GM15510 (cell line): Measurements from ENCODE around the gene SLC15A5.

Experiments used
- POLR2A ChIP-seq: IDR thresholded peaks from 3 replicates; pipeline ENCODE4 v1.6.1; 2011; ENCODE audit warnings: borderline replicate concordance; ENCODE audit not compliant: insufficient read length; ENCODE audit errors: extremely low read depth

Gene SLC15A5

GRCh38 chr12:16228067-16228466, 49.4 kb downstream of the SLC15A5 start:
- no peak for TF ChIP-seq POLR2A

GRCh38 chr12:16225692-16226091, 51.8 kb downstream of the SLC15A5 start:
- no peak for TF ChIP-seq POLR2A

DNA sequence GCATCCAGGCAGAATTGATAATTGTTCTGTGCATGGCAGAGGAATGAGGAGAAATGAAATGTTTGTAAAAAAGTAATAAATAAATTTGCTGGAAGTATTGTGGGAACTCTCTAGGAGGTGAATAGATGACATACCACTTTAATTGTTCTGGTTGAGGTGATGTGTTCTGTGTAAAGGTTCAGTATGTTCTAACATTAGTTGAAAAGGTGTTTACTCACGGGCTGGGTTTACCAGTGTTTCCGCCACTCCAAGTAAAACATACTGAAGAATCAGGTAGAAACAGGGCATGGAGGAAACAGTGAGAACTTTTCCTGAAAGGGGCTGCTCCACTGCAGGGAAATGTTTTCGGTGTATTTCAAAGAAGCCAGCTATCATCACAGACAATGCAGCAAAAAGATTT, 53.3 kb downstream of the SLC15A5 start:
- no peak for TF ChIP-seq POLR2A

GRCh38 chr12:16221776-16222175, 55.7 kb downstream of the SLC15A5 start:
- TF ChIP-seq POLR2A: no peak

DNA sequence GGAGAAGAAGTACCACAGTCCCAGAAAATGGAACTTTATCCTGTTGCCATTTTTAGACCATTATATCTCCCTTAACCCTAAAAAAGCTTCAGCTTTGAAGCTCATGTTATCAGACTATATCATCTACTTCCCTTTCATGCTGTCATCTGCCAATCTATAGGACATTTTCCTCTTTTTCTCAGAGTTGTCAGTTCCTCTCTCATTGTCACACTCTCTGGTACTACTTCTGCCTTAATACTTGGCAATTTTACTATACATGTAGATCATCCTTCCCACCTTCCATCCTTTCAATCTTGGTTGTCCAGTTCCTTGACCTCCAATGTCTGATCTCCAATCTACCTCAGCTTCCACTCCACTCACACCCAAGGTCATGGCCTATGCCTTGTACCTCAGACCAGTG, 57.4 kb downstream of the SLC15A5 start:
- TF ChIP-seq POLR2A: no peak

DNA sequence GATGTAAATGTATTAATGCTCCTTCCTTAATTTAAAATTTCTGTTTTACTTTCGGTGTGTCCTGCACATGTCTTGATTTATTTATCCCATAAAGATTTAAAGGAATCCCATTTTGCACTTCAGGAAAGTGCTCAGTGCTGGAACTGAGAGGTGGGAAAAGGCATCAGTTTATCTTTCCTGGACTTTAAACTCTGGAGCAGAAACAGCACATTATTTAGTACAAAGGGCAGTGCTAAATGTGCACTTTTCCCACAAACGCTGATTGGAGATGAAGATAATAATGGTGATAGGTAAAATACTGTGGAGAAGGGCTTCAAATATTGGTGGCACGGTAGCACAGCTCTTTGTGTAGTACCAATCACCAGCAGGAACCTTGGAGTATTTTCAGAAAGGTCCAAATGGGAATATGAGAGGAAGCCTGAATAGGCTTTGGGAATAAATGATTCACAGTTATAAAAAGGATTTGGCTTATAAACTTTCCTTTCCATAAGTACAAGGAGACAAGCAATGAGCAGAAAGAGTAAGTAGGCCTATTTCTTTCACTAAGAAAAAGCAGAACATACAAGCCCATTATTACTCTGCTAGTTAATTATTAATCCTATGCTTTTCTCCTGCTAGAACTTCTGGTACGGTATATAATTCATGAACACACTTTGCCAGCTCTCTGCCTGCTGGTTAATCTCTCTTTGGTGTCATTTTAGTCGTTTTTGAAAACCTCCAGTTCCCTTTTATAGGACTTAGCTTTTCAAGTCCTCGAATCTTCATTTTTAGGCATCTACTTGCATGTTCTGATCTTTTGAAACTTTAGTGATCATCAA, 58.3 kb downstream of the SLC15A5 start:
- TF ChIP-seq POLR2A: no peak

- no peak for TF ChIP-seq POLR2A
Measured at GRCh38 chr12:16218234-16218633, 59.3 kb downstream of the SLC15A5 start.

DNA sequence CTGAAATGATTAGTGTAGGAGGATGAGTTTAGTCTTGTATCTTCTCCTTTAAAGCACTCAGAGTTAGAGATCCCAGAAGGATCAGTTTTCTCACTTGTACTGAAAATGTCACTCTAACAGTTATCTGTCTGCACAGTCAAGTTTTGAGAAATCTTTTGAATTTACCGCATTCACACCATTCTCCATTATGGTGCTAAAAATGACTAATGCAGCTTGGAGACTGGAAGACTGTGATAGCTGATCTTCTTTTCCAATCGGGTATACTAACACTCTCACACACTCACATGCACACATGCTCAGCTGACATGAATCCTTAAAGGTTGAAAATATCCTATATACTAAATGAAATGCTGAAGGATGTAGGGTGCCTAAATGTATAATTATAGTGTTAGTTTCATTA, 65.8 kb downstream of the SLC15A5 start:
- no peak for TF ChIP-seq POLR2A

DNA sequence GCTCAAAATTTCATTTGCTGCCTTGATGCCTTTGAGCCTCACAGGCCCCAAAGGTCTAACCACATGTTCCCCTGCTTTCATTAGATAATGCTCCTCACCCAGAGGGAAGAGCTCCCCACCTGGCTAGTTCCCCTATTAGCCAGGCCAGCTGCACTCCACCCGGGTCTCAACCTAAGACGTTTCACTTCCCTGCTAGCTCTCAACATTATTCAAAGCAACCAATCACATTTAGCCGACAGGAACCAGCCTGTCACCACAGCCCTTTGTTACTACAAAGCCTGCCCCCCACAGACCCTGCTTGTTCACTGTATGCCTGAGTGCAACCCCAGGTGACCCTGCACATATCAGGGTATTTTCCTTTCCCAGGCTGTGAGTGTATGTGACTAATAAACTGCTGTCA, 78.6 kb downstream of the SLC15A5 start:
- TF ChIP-seq POLR2A: no peak

- no peak for TF ChIP-seq POLR2A
Measured at GRCh38 chr12:16197600-16197999, 79.9 kb downstream of the SLC15A5 start.

GRCh38 chr12:16189849-16190248, 87.6 kb downstream of the SLC15A5 start:
- TF ChIP-seq POLR2A: no peak

DNA sequence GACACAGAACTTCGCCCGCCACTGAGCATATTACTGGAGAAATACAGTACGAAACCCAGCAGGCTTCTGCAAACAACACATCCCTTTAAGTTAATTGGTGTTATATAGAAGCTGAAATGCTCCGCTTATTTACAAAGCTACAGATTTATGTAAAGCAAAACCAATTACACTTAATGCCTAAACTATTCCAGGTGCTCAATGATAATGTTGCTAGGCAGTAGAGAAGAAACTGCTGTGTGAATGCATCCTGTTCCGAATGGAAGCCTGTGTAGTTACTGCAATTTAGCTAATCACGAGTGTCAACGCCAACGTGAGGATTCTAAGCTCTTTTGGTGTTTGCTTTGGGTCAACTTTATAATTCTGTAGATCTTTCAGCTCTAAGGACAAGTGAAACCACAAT, 89.8 kb downstream of the SLC15A5 start:
- TF ChIP-seq POLR2A: no peak

- TF ChIP-seq POLR2A: no peak
Measured at GRCh38 chr12:16184681-16185080, 92.8 kb downstream of the SLC15A5 start.

GRCh38 chr12:16183541-16183940, 93.9 kb downstream of the SLC15A5 start:
- TF ChIP-seq POLR2A: no peak

DNA sequence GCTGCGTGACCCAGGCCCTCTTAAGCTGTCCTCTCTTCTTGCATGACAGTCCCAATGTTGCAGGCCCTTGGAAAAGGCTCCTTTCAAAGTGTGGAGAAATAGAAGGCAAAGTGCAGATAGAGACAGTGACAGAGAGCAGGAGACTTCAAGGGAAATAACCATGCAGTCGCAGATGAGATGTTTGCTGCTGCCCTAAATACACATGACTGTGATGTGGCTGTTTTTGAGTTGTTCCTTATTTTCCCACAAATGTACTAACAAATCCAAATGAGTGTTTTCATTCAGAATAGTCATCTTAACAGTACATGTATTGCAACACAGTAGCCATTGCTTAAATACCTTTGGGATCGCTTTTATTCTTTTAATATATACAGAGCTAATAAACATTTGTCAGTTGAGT, 101.6 kb downstream of the SLC15A5 start:
- no peak for TF ChIP-seq POLR2A

DNA sequence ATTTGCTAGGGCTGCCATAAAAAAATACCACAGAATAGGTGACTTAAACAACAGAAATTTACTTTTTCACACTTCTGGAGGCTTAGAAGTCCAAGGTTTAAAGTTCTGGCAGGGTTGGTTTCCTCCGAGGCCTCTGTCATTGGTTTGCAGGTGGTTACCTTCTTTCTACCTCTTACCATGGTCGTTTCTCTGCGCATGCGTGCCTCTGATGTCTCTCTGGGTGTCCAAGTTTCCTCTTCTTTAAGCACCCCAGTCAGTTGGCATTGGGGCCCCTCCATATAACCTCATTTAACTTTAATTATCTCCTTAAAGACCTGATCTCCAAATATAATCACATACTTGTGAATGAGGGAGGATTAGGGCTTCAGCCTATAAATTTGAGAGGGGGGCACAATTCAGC, 103.2 kb downstream of the SLC15A5 start:
- TF ChIP-seq POLR2A: no peak
